Gastroesophageal sphincter (tissue), 4 donors: Measurements from ENCODE around the gene LTF. TPM values are rescaled to one million over a fixed set of nuclear protein-coding genes. Genes with fewer than 3 reads are reported as not detected.

Experiments
- ATAC-seq: fragments of 150-250 bp; one replicate; pipeline ENCODE4 v1.9.1; 2016; ENCODE audit warnings: mild to moderate bottlenecking, moderate library complexity
- H3K27ac ChIP-seq, 4 donors: fragments of 200-600 bp; sonication (generic) in 3 of 4; 1 replicate in 3 of 4; 2 replicates in 1 of 4; pipeline ENCODE4 v1.5.1; 2016 to 2019
- H3K27me3 ChIP-seq: fragments of 200-600 bp; sonication (generic); one replicate; pipeline ENCODE4 v1.5.1; 2019
- H3K36me3 ChIP-seq, 2 donors: fragments of 200-600 bp; sonication (generic); one replicate each; pipeline ENCODE4 v1.5.1; 2019; ENCODE audit warnings: control low read depth in 1 of 2
- H3K4me1 ChIP-seq, 3 donors: fragments of 200-600 bp; sonication (generic); 1 replicate in 2 of 3; 2 replicates in 1 of 3; pipeline ENCODE4 v1.5.1; 2016 to 2019; ENCODE audit warnings: control low read depth in 2 of 3
- H3K4me3 ChIP-seq, 2 donors: fragments of 200-600 bp; sonication (generic); one replicate each; pipeline ENCODE4 v1.5.1; 2019; ENCODE audit warnings: mild to moderate bottlenecking in 1 of 2, moderate library complexity in 1 of 2
- H3K9me3 ChIP-seq, 3 donors: fragments of 200-600 bp; sonication (generic); one replicate each; pipeline ENCODE4 v1.5.1; 2017 to 2019; ENCODE audit warnings: control low read depth in 2 of 3
- CTCF ChIP-seq, 4 experiments: fragments of 200-600 bp in 2 of 4; fragments of 450-650 bp in 2 of 4; sonication (generic) in 1 of 4; IDR thresholded peaks; one replicate each; pipeline ENCODE4 v1.5.1; 2017 to 2019; ENCODE audit warnings: antibody characterized with exemption in 4 of 4, mild to moderate bottlenecking in 2 of 4, moderate library complexity in 2 of 4
- EP300 ChIP-seq: sonication (generic); formaldehyde crosslinking; IDR thresholded peaks from one replicate; pipeline ENCODE4 v1.6.1; 2017; ENCODE audit warnings: antibody characterized with exemption, mild to moderate bottlenecking
- POLR2A ChIP-seq, 2 donors: fragments of 450-650 bp; IDR thresholded peaks; one replicate each; pipeline ENCODE4 v1.6.1; 2017; ENCODE audit warnings: antibody characterized with exemption in 2 of 2, mild to moderate bottlenecking in 2 of 2, moderate library complexity in 1 of 2
- POLR2AphosphoS5 ChIP-seq: sonication (generic); formaldehyde crosslinking; IDR thresholded peaks from one replicate; pipeline ENCODE4 v1.6.1; 2017; ENCODE audit warnings: antibody characterized with exemption
- WGBS, 2 donors: methylation state at CpG; one replicate each; pipeline ENCODE4 v1.1.5; 2018; ENCODE audit warnings: low coverage in 1 of 2; 5-methylcytosine and 5-hydroxymethylcytosine counted together
- total RNA-seq, 4 donors: library from RNA; depleted of rRNA; stranded (reverse); fragments of >200 nt; gene quantifications; one replicate each; pipeline ENCODE4 v1.1.0, GENCODE V29; 2016

Gene LTF
- total RNA-seq, 4 donors from 2014 or later, result 1.2 to 198 (median 1.4) TPM

GRCh38 chr3:46416125-46416810, 48.4 kb downstream of the LTF start:
- no peak overlapping the region for H3K4me3 ChIP-seq

GRCh38 chr3:46414739-46415138, 50.0 kb downstream of the LTF start:
- H3K4me1 ChIP-seq, result no peaks in the 10 kb centered on the region
- ATAC-seq, result no peak
- peaks cover 5% of the 10 kb centered on the region for H3K27me3 ChIP-seq
- H3K4me3 ChIP-seq, result no peak overlapping the region
- no peaks in the 10 kb centered on the region for H3K9me3 ChIP-seq
- TF ChIP-seq CTCF (IDR thresholded peaks at IDR 0.05) (no peak), EP300 (no peak), POLR2A (IDR thresholded peaks at IDR 0.05) (no peak), POLR2AphosphoS5 (no peak)
- WGBS, 2 donors, result 76 to 100% methylated on average over 1 to 4 of the region's 4 CpGs
- no peak overlapping the region for H3K27ac ChIP-seq
- no peaks in the 10 kb centered on the region for H3K36me3 ChIP-seq

More at GRCh38 chr3:46416125-46416810, 48.4 kb downstream of the LTF start:
- H3K27me3 ChIP-seq, result no peaks in the 10 kb centered on the region
- no peaks in the 10 kb centered on the region for H3K36me3 ChIP-seq
- 34 to 42% methylated on average over 3 to 10 of the region's 10 CpGs for WGBS, 2 donors
- no peaks in the 10 kb centered on the region for H3K9me3 ChIP-seq
- H3K4me1 ChIP-seq, result no peaks in the 10 kb centered on the region
- H3K27ac ChIP-seq, result no peak overlapping the region
- ATAC-seq, result no peak
- TF ChIP-seq POLR2A (IDR thresholded peaks at IDR 0.05) (no peak), POLR2AphosphoS5 (no peak)

GRCh38 chr3:46413951-46414350, 50.8 kb downstream of the LTF start:
- Histone ChIP-seq H3K9me3 (no peaks in the 10 kb centered on the region), H3K27ac (no peak overlapping the region), H3K4me3 (no peak overlapping the region), H3K27me3 (peaks cover 5% of the 10 kb centered on the region), H3K4me1 (no peaks in the 10 kb centered on the region), H3K36me3 (no peaks in the 10 kb centered on the region)
- 63 to 81% methylated on average over 3 to 4 of the region's 5 CpGs for WGBS, 2 donors
- ATAC-seq, result no peak
- TF ChIP-seq POLR2AphosphoS5 (no peak), EP300 (no peak), POLR2A (IDR thresholded peaks at IDR 0.05) (no peak), CTCF (IDR thresholded peaks at IDR 0.05) (no peak)

GRCh38 chr3:46412786-46413298, 51.9 kb downstream of the LTF start:
- H3K4me3 ChIP-seq, result no peak overlapping the region
- no peaks in the 10 kb centered on the region for H3K9me3 ChIP-seq
- no peak overlapping the region for H3K27ac ChIP-seq
- TF ChIP-seq POLR2AphosphoS5 (no peak), POLR2A (IDR thresholded peaks at IDR 0.05) (no peak), EP300 (no peak), CTCF (IDR thresholded peaks at IDR 0.05) (no peak)
- WGBS, 2 donors, result 48 to 56% methylated on average over 2 to 3 of the region's 3 CpGs
- H3K36me3 ChIP-seq, result no peaks in the 10 kb centered on the region
- no peaks in the 10 kb centered on the region for H3K4me1 ChIP-seq
- peaks cover 5% of the 10 kb centered on the region for H3K27me3 ChIP-seq
- ATAC-seq, result no peak

- Histone ChIP-seq H3K4me3 (no peak overlapping the region), H3K4me1 (peaks cover 0 to 5% (median 0%) of the 10 kb centered on the region in 3 donors), H3K27ac (no peak overlapping the region), H3K27me3 (peaks cover 18% of the 10 kb centered on the region), H3K9me3 (no peaks in the 10 kb centered on the region), H3K36me3 (no peaks in the 10 kb centered on the region)
- WGBS, 2 donors, result 85 to 100% methylated on average over 2 of the region's 2 CpGs
- ATAC-seq, result no peak
- TF ChIP-seq CTCF (IDR thresholded peaks at IDR 0.05) (no peak), EP300 (no peak), POLR2AphosphoS5 (no peak), POLR2A (IDR thresholded peaks at IDR 0.05) (no peak)
Measured at GRCh38 chr3:46411271-46411670, 53.4 kb downstream of the LTF start.
